Thymus (tissue), 11 donors: ENCODE results near the gene BIRC5. TPM values are rescaled to one million over a fixed set of nuclear protein-coding genes. Genes with fewer than 3 reads are reported as not detected.
"Not testable (repeated sequence)": the region's sequence is repeated elsewhere in the genome, so short reads cannot be mapped to it uniquely, and the experiment has no call there.

Experiments
- DNase-seq, 9 donors: peaks; one replicate each; pipeline ENCODE4 v3.0.0-alpha.2; 2013; ENCODE audit warnings: low spot score in 9 of 9, low read depth in 6 of 9, missing footprints in 1 of 9
- H3K27ac ChIP-seq, 2 donors: one replicate each; pipeline ENCODE4 v1.5.1; 2013; ENCODE audit warnings: control low read depth in 1 of 2, low read depth in 1 of 2, low read length in 1 of 2, mild to moderate bottlenecking in 1 of 2, moderate library complexity in 1 of 2
- H3K27me3 ChIP-seq, 2 donors: one replicate each; pipeline ENCODE4 v1.5.1; 2013; ENCODE audit warnings: low read length in 1 of 2; ENCODE audit not compliant: control insufficient read depth in 2 of 2, insufficient read depth in 1 of 2
- H3K36me3 ChIP-seq, 2 donors: one replicate each; pipeline ENCODE4 v1.5.1; 2013; ENCODE audit warnings: low read length in 1 of 2, mild to moderate bottlenecking in 1 of 2, moderate library complexity in 1 of 2; ENCODE audit not compliant: control insufficient read depth in 2 of 2, insufficient read depth in 2 of 2
- H3K4me1 ChIP-seq, 2 donors: one replicate each; pipeline ENCODE4 v1.5.1; 2013; ENCODE audit warnings: low read length in 2 of 2; ENCODE audit not compliant: control insufficient read depth in 2 of 2, insufficient read depth in 2 of 2
- H3K4me3 ChIP-seq, 2 donors: one replicate each; pipeline ENCODE4 v1.5.1; 2013; ENCODE audit warnings: low read length in 2 of 2, control low read depth in 1 of 2, mild to moderate bottlenecking in 1 of 2
- H3K9me3 ChIP-seq, 2 donors: one replicate each; pipeline ENCODE4 v1.5.1; 2013; ENCODE audit warnings: low read length in 1 of 2, mild to moderate bottlenecking in 1 of 2; ENCODE audit not compliant: control insufficient read depth in 2 of 2, insufficient read depth in 1 of 2
- WGBS: extraction: QIAGEN DNeasy Blood & Tissue Kit; methylation state at CpG from one replicate; pipeline ENCODE4 v1.1.7; 2013; 5-methylcytosine and 5-hydroxymethylcytosine counted together
- polyA plus RNA-seq: library from polyadenylated mRNA; stranded (reverse); fragments of 200-250 nt; gene quantifications from one replicate; pipeline ENCODE4 v1.2.3, GENCODE V29; 2013
- total RNA-seq: library from RNA; stranded (reverse); fragments of 120-200 nt; gene quantifications from one replicate; pipeline ENCODE4 v1.2.4, GENCODE V29; 2013
- donor health status: healthy.

Gene BIRC5
- total and polyA plus RNA-seq, 2 donors, result 6.8 to 53.2 TPM

- H3K9me3 ChIP-seq, H3K27me3 ChIP-seq, H3K4me3 ChIP-seq, H3K27ac ChIP-seq, DNase-seq: not testable (repeated sequence)
- Histone ChIP-seq H3K36me3 (peaks cover 22 to 50% of the 10 kb centered on the region in 2 donors), H3K4me1 (peaks cover 9 to 63% of the 10 kb centered on the region in 2 donors)
- 95% methylated on average over 19 of the region's 19 CpGs for WGBS
Observed at GRCh38 chr17:78171591-78172248, 42.3 kb upstream of the BIRC5 start.

DNA sequence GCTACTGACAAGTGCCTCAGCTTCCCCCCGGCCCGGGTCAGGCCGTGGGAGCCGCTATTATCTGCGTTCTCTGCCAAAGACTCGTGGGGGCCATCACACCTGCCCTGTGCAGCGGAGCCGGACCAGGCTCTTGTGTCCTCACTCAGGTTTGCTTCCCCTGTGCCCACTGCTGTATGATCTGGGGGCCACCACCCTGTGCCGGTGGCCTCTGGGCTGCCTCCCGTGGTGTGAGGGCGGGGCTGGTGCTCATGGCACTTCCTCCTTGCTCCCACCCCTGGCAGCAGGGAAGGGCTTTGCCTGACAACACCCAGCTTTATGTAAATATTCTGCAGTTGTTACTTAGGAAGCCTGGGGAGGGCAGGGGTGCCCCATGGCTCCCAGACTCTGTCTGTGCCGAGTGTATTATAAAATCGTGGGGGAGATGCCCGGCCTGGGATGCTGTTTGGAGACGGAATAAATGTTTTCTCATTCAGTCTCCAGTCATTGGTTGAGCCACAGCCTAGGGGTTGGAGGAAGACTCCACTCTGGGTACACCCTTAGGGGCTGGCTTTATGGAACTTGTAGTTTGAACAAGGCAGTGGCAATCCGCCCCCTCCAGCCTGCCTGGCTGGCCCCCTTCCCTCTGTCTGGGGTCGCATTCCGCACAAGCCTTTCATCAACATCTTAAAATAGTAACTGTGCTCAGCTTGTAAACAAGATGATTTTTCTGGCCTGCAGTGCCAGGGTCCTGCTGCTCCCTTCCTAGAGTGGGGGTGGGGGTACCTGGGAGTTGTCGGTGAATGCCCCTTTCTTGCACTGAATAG is 41.6 kb upstream of the BIRC5 start:
- H3K4me1 ChIP-seq, result peaks cover 9 to 65% of the 10 kb centered on the region in 2 donors
- peak overlapping the region; percentile 64 to 69 for H3K27ac ChIP-seq
- DNase-seq, result no peak
- 69% methylated on average over 19 of the region's 19 CpGs for WGBS
- H3K27me3 ChIP-seq, result no peaks in the 10 kb centered on the region
- H3K4me3 ChIP-seq, result no peak overlapping the region
- H3K9me3 ChIP-seq, result no peaks in the 10 kb centered on the region
- peaks cover 22 to 50% of the 10 kb centered on the region in 2 donors for H3K36me3 ChIP-seq

DNA sequence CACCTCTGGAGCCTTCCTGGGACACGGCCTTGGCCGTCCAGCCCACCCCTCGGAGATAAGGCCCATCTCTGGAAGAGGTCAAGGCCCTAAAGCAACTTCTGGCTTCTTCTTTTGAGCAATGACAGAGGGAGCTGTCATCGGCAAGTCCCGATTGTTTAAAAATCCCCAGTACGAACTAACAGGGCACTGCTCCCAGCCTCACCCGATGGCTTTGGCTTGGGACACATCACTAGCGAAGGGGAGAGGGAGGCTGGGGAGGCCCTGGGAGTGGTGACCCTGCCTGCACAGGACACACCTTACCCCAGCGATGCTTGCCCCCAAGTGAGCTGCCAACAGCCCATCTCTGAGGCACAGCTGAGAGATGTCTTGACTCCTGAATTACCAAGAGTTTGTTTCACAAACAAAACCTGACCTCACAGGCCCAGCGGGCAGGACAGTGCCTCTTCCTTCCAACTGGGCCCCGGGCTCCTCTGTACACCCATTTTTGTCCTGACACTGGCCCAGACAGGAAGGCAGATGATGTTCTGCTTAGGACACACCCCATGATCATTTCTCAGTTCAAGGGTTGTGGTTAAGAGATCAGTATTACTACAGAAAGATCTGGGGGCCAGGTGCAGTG is 40.8 kb upstream of the BIRC5 start:
- Histone ChIP-seq H3K4me3 (no peak overlapping the region), H3K9me3 (no peaks in the 10 kb centered on the region), H3K27me3 (no peaks in the 10 kb centered on the region), H3K36me3 (peaks cover 22 to 50% of the 10 kb centered on the region in 2 donors), H3K4me1 (peaks cover 9 to 60% of the 10 kb centered on the region in 2 donors), H3K27ac (peak overlapping the region; percentile 64 to 69)
- WGBS, result 92% methylated on average over 11 of the region's 11 CpGs
- no peak for DNase-seq

- no peaks in the 10 kb centered on the region for H3K9me3 ChIP-seq
- H3K4me3 ChIP-seq, result no peak overlapping the region
- H3K36me3 ChIP-seq, result peaks cover 22 to 59% of the 10 kb centered on the region in 2 donors
- WGBS, result 88% methylated on average over 15 of the region's 15 CpGs
- H3K27ac ChIP-seq, result peak overlapping the region in 1 of 2 donors; percentile 46
- DNase-seq, result no peak
- no peaks in the 10 kb centered on the region for H3K27me3 ChIP-seq
- H3K4me1 ChIP-seq, result peaks cover 3 to 53% of the 10 kb centered on the region in 2 donors
Observed at GRCh38 chr17:78174346-78174869, 39.6 kb upstream of the BIRC5 start.

- Histone ChIP-seq H3K4me3 (no peak overlapping the region), H3K27me3 (no peaks in the 10 kb centered on the region), H3K27ac (no peak overlapping the region), H3K4me1 (peaks cover 2 to 50% of the 10 kb centered on the region in 2 donors), H3K9me3 (no peaks in the 10 kb centered on the region), H3K36me3 (peaks cover 24 to 63% of the 10 kb centered on the region in 2 donors)
- no peak for DNase-seq
- 93% methylated on average over 28 of the region's 28 CpGs for WGBS
Observed at GRCh38 chr17:78174870-78175642, 39.0 kb upstream of the BIRC5 start.

DNA sequence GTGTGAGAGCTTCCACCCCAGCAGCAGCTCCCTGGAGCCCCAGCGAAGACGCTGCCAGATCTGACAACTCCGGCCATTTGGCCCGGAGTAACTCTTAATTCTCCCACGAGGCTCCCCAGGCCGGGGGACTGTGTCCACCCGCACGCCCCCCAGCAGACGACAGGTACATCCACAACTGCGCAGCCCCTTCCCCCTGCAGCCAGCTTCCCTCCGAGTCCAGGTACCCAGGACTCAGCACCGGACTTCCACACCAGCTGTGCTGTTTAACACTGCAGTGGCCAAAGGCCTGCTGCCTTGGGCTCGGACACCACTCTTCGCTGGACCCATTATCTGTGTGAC is 38.4 kb upstream of the BIRC5 start:
- Histone ChIP-seq H3K27ac (no peak overlapping the region), H3K9me3 (no peaks in the 10 kb centered on the region), H3K36me3 (peaks cover 25 to 63% of the 10 kb centered on the region in 2 donors), H3K4me1 (peaks cover 2 to 50% of the 10 kb centered on the region in 2 donors), H3K4me3 (no peak overlapping the region), H3K27me3 (no peaks in the 10 kb centered on the region)
- 97% methylated on average over 14 of the region's 14 CpGs for WGBS
- DNase-seq, result no peak

DNA sequence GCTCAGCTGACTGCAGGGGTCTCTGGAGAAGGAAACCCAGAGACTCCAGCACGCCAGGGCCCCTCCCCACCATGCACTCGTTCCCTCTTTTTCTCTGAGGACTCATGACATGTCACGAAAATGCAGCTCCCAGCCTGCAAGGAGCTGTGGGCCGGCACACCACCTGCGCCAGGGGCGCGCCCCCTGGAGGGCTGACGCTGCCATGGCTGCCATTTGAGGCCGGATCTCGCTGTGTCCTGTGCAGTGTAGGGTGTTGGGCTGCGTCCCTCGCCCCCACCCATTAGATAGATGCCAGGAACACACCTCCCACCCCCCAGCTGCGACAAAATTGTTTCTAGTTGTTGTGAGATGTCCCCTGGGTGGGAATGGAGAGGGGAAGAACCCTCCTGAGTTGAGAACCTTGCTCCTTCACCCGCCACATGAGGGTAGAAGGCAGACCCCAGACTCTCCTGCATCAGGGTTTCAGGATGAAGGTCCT is 37.5 kb upstream of the BIRC5 start:
- Histone ChIP-seq H3K27ac (no peak overlapping the region), H3K4me3 (no peak overlapping the region), H3K36me3 (peaks cover 21 to 62% of the 10 kb centered on the region in 2 donors), H3K9me3 (no peaks in the 10 kb centered on the region), H3K27me3 (no peaks in the 10 kb centered on the region), H3K4me1 (peaks cover 2 to 42% of the 10 kb centered on the region in 2 donors)
- 28% methylated on average over 14 of the region's 14 CpGs for WGBS
- peak in 8 of 9 donors; percentile 42 to 84 (median 68) for DNase-seq

DNA sequence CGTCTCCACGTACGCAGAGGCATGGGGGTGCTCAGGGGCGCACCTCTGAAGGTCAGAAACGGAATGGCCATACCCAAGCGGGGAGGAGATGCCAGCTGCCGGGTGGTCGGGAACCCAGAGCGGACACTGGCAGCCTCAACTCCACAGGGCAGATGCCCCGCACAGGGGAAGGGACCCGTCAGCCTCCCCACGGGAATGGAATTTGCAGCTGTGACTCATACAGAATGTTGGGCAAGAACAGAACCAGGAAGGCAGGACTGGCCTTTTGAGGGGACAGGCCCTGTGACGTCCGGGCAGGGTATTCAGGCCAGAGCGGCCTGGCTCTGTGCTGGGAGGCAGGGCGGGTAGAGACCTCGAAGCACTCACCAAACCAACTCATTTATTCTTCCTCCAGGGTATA is 34.7 kb upstream of the BIRC5 start:
- DNase-seq, result no peak
- Histone ChIP-seq H3K36me3 (peaks cover 18 to 50% of the 10 kb centered on the region in 2 donors), H3K9me3 (no peaks in the 10 kb centered on the region), H3K4me3 (no peak overlapping the region), H3K27ac (no peak overlapping the region), H3K4me1 (peaks cover 2 to 19% of the 10 kb centered on the region in 2 donors), H3K27me3 (no peaks in the 10 kb centered on the region)
- 98% methylated on average over 17 of the region's 17 CpGs for WGBS
